HepG2 (cell line): ENCODE results near the gene TACC3. TPM values are rescaled to one million over a fixed set of nuclear protein-coding genes. Genes with fewer than 3 reads are reported as not detected.
A peak's percentile ranks its signal among the peaks of the same experiment; 100 is the strongest.

ENCODE experiments used
- BRD4 ChIP-seq: sonication (generic); formaldehyde crosslinking; IDR thresholded peaks from 2 replicates; pipeline ENCODE4 v1.4.0; 2020; ENCODE audit warnings: missing genetic modification reagents
- ZNF263 ChIP-seq: sonication (generic); formaldehyde crosslinking; IDR thresholded peaks from 2 replicates; pipeline ENCODE4 v1.4.0; 2020; ENCODE audit warnings: missing genetic modification reagents
- ZNF331 ChIP-seq: sonication (generic); formaldehyde crosslinking; IDR thresholded peaks from 2 replicates; pipeline ENCODE4 v1.4.0; 2020; ENCODE audit warnings: missing genetic modification reagents
- ZNF574 ChIP-seq: sonication (generic); formaldehyde crosslinking; IDR thresholded peaks from 2 replicates; pipeline ENCODE4 v1.4.0; 2020; ENCODE audit warnings: missing genetic modification reagents
- ZNF616 ChIP-seq: sonication (generic); formaldehyde crosslinking; IDR thresholded peaks from 2 replicates; pipeline ENCODE4 v1.5.0; 2020; ENCODE audit warnings: low read depth, mild to moderate bottlenecking, missing genetic modification reagents
- ZNF7 ChIP-seq: IDR thresholded peaks from 2 replicates; pipeline ENCODE4 v1.6.1; 2016; ENCODE audit warnings: missing biosample characterization, missing genetic modification reagents
- ZNF724P ChIP-seq: sonication (generic); formaldehyde crosslinking; IDR thresholded peaks from 2 replicates; pipeline ENCODE4 v1.8.0; 2022; ENCODE audit warnings: missing genetic modification reagents, borderline replicate concordance
- ZNF788 ChIP-seq: sonication (generic); formaldehyde crosslinking; IDR thresholded peaks from 2 replicates; pipeline ENCODE4 v1.5.0; 2020; ENCODE audit warnings: mild to moderate bottlenecking, missing genetic modification reagents, borderline replicate concordance
- ZNF839 ChIP-seq: sonication (generic); formaldehyde crosslinking; IDR thresholded peaks from 2 replicates; pipeline ENCODE4 v1.4.0; 2020; ENCODE audit warnings: missing genetic modification reagents, mild to moderate bottlenecking, borderline replicate concordance
- polyA plus RNA-seq, 8 experiments: library from polyadenylated mRNA; depleted of rRNA in 3 of 8; stranded (reverse) in 7 of 8; unstranded in 1 of 8; fragments of >200 nt; fragmentation: Illumina TruSeq in 4 of 8; extraction: Trizol in 4 of 8; gene quantifications; 2 replicates each; pipeline versions ENCODE4 v1.2.1 to v1.2.3, GENCODE V29; 2011 to 2016; ENCODE audit warnings: low read depth in 4 of 8, missing spikeins in 1 of 8, mixed read lengths in 1 of 8; ENCODE audit not compliant: insufficient read depth in 1 of 8
- total RNA-seq, 5 experiments: library from RNA; depleted of rRNA; stranded (reverse); fragments of >200 nt; fragmentation: Illumina TruSeq; extraction: Trizol; gene quantifications; 2 replicates each; pipeline ENCODE4 v1.2.3, GENCODE V29; 2016; ENCODE audit warnings: low read depth in 1 of 5
- TF ChIP-seq, protein P1 (sequence below): sonication (generic); formaldehyde crosslinking; IDR thresholded peaks from 2 replicates; pipeline ENCODE4 v1.5.1; 2020; ENCODE audit warnings: mild to moderate bottlenecking, missing genetic modification reagents, borderline replicate concordance
- TF ChIP-seq, protein P2 (sequence below): sonication (generic); formaldehyde crosslinking; IDR thresholded peaks from 2 replicates; pipeline ENCODE4 v1.4.0; 2020; ENCODE audit warnings: missing genetic modification reagents, borderline replicate concordance

TACC3 gene
- total and polyA plus RNA-seq, 2 of the 13 experiments (the other 11 are each of a cell fraction or from before 2014, with no cell fraction given) = 20.3 to 21.2 TPM

DNA sequence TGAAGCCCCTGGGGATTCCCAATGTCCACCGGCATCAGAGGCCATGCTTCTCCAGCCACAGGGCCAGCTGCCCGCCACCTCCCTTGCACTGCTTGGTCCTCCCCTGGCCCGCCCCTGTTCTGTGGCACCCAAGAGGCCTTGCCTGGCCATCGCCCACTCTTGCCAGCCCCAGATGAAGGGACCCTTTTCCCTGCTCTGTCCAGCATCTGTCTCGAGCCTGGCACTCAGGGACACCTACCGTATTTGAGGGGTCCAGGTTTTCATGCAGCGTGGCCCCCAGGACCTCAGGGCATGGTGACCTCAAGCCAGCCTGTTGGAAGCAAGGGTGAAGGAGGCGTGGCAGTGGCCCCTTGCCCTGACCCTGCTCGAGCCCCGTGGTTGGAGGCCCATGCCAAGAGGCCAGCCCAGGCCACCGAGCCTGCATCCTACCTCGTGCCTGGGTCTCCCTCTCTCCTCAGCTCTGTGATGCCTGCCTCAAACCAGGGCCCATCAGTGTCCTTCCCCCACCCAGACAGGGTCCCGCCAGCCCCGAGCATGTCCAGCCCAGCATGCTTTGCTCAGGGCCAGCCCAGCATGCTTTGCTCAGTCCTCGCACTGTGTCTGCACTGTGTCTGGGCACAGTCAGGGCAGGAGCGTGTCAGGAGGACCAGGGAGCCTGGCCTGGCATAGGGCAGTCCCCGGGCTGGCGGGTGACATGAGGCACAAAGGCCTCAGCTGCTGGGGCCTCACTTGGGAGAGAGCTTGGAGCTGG lies 57.5 kb downstream of the TACC3 start (continued):
- TF ChIP-seq, protein P1, sequence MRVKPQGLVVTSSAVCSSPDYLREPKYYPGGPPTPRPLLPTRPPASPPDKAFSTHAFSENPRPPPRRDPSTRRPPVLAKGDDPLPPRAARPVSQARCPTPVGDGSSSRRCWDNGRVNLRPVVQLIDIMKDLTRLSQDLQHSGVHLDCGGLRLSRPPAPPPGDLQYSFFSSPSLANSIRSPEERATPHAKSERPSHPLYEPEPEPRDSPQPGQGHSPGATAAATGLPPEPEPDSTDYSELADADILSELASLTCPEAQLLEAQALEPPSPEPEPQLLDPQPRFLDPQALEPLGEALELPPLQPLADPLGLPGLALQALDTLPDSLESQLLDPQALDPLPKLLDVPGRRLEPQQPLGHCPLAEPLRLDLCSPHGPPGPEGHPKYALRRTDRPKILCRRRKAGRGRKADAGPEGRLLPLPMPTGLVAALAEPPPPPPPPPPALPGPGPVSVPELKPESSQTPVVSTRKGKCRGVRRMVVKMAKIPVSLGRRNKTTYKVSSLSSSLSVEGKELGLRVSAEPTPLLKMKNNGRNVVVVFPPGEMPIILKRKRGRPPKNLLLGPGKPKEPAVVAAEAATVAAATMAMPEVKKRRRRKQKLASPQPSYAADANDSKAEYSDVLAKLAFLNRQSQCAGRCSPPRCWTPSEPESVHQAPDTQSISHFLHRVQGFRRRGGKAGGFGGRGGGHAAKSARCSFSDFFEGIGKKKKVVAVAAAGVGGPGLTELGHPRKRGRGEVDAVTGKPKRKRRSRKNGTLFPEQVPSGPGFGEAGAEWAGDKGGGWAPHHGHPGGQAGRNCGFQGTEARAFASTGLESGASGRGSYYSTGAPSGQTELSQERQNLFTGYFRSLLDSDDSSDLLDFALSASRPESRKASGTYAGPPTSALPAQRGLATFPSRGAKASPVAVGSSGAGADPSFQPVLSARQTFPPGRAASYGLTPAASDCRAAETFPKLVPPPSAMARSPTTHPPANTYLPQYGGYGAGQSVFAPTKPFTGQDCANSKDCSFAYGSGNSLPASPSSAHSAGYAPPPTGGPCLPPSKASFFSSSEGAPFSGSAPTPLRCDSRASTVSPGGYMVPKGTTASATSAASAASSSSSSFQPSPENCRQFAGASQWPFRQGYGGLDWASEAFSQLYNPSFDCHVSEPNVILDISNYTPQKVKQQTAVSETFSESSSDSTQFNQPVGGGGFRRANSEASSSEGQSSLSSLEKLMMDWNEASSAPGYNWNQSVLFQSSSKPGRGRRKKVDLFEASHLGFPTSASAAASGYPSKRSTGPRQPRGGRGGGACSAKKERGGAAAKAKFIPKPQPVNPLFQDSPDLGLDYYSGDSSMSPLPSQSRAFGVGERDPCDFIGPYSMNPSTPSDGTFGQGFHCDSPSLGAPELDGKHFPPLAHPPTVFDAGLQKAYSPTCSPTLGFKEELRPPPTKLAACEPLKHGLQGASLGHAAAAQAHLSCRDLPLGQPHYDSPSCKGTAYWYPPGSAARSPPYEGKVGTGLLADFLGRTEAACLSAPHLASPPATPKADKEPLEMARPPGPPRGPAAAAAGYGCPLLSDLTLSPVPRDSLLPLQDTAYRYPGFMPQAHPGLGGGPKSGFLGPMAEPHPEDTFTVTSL (CRISPR knock-in tag) = no peak
- TF ChIP-seq ZNF616 (CRISPR knock-in tag) = 0 out of 2 replicates have a peak, but pooled peaks have one; percentile 54
- TF ChIP-seq BRD4 (CRISPR knock-in tag) = peak; percentile 40; the same call in 1 of the 2 replicates
- 0 out of 2 replicates have a peak, but pooled peaks have one; percentile 16 for TF ChIP-seq ZNF331 (CRISPR knock-in tag)
- peak; percentile 25; the same call in 1 of the 2 replicates for TF ChIP-seq ZNF574 (CRISPR knock-in tag)
- peak; percentile 69; the same call in 1 of the 2 replicates for TF ChIP-seq ZNF788
- TF ChIP-seq ZNF839 = 0 out of 2 replicates have a peak, but pooled peaks have one; percentile 32
- no peak for TF ChIP-seq ZNF724P
- no peak for TF ChIP-seq ZNF7 (CRISPR knock-in tag)
- TF ChIP-seq ZNF263 (CRISPR knock-in tag) = peak; percentile 49; the same call in 1 of the 2 replicates
- TF ChIP-seq, protein P2, sequence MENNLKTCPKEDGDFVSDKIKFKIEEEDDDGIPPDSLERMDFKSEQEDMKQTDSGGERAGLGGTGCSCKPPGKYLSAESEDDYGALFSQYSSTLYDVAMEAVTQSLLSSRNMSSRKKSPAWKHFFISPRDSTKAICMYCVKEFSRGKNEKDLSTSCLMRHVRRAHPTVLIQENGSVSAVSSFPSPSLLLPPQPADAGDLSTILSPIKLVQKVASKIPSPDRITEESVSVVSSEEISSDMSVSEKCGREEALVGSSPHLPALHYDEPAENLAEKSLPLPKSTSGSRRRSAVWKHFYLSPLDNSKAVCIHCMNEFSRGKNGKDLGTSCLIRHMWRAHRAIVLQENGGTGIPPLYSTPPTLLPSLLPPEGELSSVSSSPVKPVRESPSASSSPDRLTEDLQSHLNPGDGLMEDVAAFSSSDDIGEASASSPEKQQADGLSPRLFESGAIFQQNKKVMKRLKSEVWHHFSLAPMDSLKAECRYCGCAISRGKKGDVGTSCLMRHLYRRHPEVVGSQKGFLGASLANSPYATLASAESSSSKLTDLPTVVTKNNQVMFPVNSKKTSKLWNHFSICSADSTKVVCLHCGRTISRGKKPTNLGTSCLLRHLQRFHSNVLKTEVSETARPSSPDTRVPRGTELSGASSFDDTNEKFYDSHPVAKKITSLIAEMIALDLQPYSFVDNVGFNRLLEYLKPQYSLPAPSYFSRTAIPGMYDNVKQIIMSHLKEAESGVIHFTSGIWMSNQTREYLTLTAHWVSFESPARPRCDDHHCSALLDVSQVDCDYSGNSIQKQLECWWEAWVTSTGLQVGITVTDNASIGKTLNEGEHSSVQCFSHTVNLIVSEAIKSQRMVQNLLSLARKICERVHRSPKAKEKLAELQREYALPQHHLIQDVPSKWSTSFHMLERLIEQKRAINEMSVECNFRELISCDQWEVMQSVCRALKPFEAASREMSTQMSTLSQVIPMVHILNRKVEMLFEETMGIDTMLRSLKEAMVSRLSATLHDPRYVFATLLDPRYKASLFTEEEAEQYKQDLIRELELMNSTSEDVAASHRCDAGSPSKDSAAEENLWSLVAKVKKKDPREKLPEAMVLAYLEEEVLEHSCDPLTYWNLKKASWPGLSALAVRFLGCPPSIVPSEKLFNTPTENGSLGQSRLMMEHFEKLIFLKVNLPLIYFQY = no peak
- TF ChIP-seq, all 625 proteins: peak for 43
